Measurements from ENCODE around the gene CRYGN.

Gene CRYGN

GRCh38 chr7:151403764-151404163 is 36.2 kb downstream of the CRYGN start:
- H4K8ac ChIP-seq (ENCODE audit: low read depth, low read length): no peak overlapping the region
- no peaks in the 10 kb centered on the region for H3K79me2 ChIP-seq (ENCODE audit: control insufficient read depth, insufficient read depth, low read length)
- no peak overlapping the region for H3K4ac ChIP-seq (ENCODE audit: low read depth, low read length)
- H2AK5ac ChIP-seq (ENCODE audit: low read length): no peak overlapping the region
- no CpG with 5 or more reads among the region's 9 CpGs for WGBS (ENCODE audit: extremely low coverage, insufficient coverage, low lambda C conversion rate)
- H3K27ac ChIP-seq (ENCODE audit: low read depth, low read length): no peak overlapping the region
- no peak overlapping the region for H3K4me2 ChIP-seq (ENCODE audit: low read length)
- no peak overlapping the region for H3K56ac ChIP-seq (ENCODE audit: low read length)
- H3K9ac ChIP-seq (ENCODE audit: low read length): no peak overlapping the region
- H3K4me1 ChIP-seq (ENCODE audit: control insufficient read depth, low read depth, low read length): peaks cover 3% of the 10 kb centered on the region
- H3K36me3 ChIP-seq (ENCODE audit: control insufficient read depth, insufficient read depth, low read length): no peaks in the 10 kb centered on the region
- no peak for DNase-seq
- H2BK15ac ChIP-seq (replicated peaks; ENCODE audit: low read depth): no peak overlapping the region
- no peaks in the 10 kb centered on the region for H3K27me3 ChIP-seq (ENCODE audit: insufficient read depth, low read length, poor library complexity)
- no peak overlapping the region for H3K18ac ChIP-seq (ENCODE audit: low read length)
- H2BK120ac ChIP-seq (ENCODE audit: low read depth, low read length): no peak overlapping the region
- H2BK5ac ChIP-seq (ENCODE audit: low read length): no peak overlapping the region
- peaks cover 2% of the 10 kb centered on the region for H3K79me1 ChIP-seq (ENCODE audit: low read length)
- no peak overlapping the region for H4K5ac ChIP-seq (ENCODE audit: low read length)
- H3K23ac ChIP-seq (ENCODE audit: low read length): no peak overlapping the region
- no peak overlapping the region for H3K4me3 ChIP-seq (ENCODE audit: low read length)

- no peak overlapping the region for H3K4me3 ChIP-seq (ENCODE audit: low read length)
- H3K79me2 ChIP-seq (ENCODE audit: control insufficient read depth, insufficient read depth, low read length): no peaks in the 10 kb centered on the region
- no peak overlapping the region for H4K5ac ChIP-seq (ENCODE audit: low read length)
Observed at GRCh38 chr7:151402029-151402835, 37.7 kb downstream of the CRYGN start.

GRCh38 chr7:151400626-151401315 is 39.2 kb downstream of the CRYGN start:
- no peak overlapping the region for H2BK15ac ChIP-seq (replicated peaks; ENCODE audit: low read depth)
- peak; percentile 36 for DNase-seq
- H3K4ac ChIP-seq (ENCODE audit: low read depth, low read length): no peak overlapping the region
- H3K27me3 ChIP-seq (ENCODE audit: insufficient read depth, low read length, poor library complexity): no peaks in the 10 kb centered on the region
- WGBS (ENCODE audit: extremely low coverage, insufficient coverage, low lambda C conversion rate): no CpG with 5 or more reads among the region's 14 CpGs
- H3K9ac ChIP-seq (ENCODE audit: low read length): no peak overlapping the region
- no peak overlapping the region for H3K27ac ChIP-seq (ENCODE audit: low read depth, low read length)
- H2BK5ac ChIP-seq (ENCODE audit: low read length): no peak overlapping the region
- no peaks in the 10 kb centered on the region for H3K4me1 ChIP-seq (ENCODE audit: control insufficient read depth, low read depth, low read length)
- no peak overlapping the region for H3K4me2 ChIP-seq (ENCODE audit: low read length)
- H4K5ac ChIP-seq (ENCODE audit: low read length): no peak overlapping the region
- no peak overlapping the region for H2AK5ac ChIP-seq (ENCODE audit: low read length)
- peaks cover 2% of the 10 kb centered on the region for H3K36me3 ChIP-seq (ENCODE audit: control insufficient read depth, insufficient read depth, low read length)
- H3K4me3 ChIP-seq (ENCODE audit: low read length): no peak overlapping the region
- H3K18ac ChIP-seq (ENCODE audit: low read length): no peak overlapping the region
- no peak overlapping the region for H2BK120ac ChIP-seq (ENCODE audit: low read depth, low read length)
- no peak overlapping the region for H4K8ac ChIP-seq (ENCODE audit: low read depth, low read length)
- no peaks in the 10 kb centered on the region for H3K79me2 ChIP-seq (ENCODE audit: control insufficient read depth, insufficient read depth, low read length)
- H3K79me1 ChIP-seq (ENCODE audit: low read length): no peaks in the 10 kb centered on the region
- no peak overlapping the region for H3K56ac ChIP-seq (ENCODE audit: low read length)
- no peak overlapping the region for H3K23ac ChIP-seq (ENCODE audit: low read length)

More at GRCh38 chr7:151402029-151402835, 37.7 kb downstream of the CRYGN start:
- no peak overlapping the region for H4K8ac ChIP-seq (ENCODE audit: low read depth, low read length)
- H3K4me2 ChIP-seq (ENCODE audit: low read length): no peak overlapping the region
- H2AK5ac ChIP-seq (ENCODE audit: low read length): no peak overlapping the region
- no peaks in the 10 kb centered on the region for H3K79me1 ChIP-seq (ENCODE audit: low read length)
- H3K23ac ChIP-seq (ENCODE audit: low read length): no peak overlapping the region
- no peak overlapping the region for H3K9ac ChIP-seq (ENCODE audit: low read length)
- H2BK15ac ChIP-seq (replicated peaks; ENCODE audit: low read depth): no peak overlapping the region
- H3K56ac ChIP-seq (ENCODE audit: low read length): no peak overlapping the region
- no peak overlapping the region for H3K4ac ChIP-seq (ENCODE audit: low read depth, low read length)
- no peak overlapping the region for H2BK120ac ChIP-seq (ENCODE audit: low read depth, low read length)
- DNase-seq: no peak
- WGBS (ENCODE audit: extremely low coverage, insufficient coverage, low lambda C conversion rate): no CpG with 5 or more reads among the region's 16 CpGs
- H3K18ac ChIP-seq (ENCODE audit: low read length): no peak overlapping the region
- H2BK5ac ChIP-seq (ENCODE audit: low read length): no peak overlapping the region
- H3K27me3 ChIP-seq (ENCODE audit: insufficient read depth, low read length, poor library complexity): no peaks in the 10 kb centered on the region
- H3K36me3 ChIP-seq (ENCODE audit: control insufficient read depth, insufficient read depth, low read length): peaks cover 2% of the 10 kb centered on the region
- H3K4me1 ChIP-seq (ENCODE audit: control insufficient read depth, low read depth, low read length): no peaks in the 10 kb centered on the region
- H3K27ac ChIP-seq (ENCODE audit: low read depth, low read length): no peak overlapping the region

- Histone ChIP-seq H3K4me1 (ENCODE audit: control insufficient read depth, low read depth, low read length) (no peaks in the 10 kb centered on the region), H3K79me2 (ENCODE audit: control insufficient read depth, insufficient read depth, low read length) (no peaks in the 10 kb centered on the region), H3K56ac (ENCODE audit: low read length) (no peak overlapping the region), H3K79me1 (ENCODE audit: low read length) (no peaks in the 10 kb centered on the region), H2BK120ac (ENCODE audit: low read depth, low read length) (no peak overlapping the region), H3K9ac (ENCODE audit: low read length) (no peak overlapping the region), H2BK5ac (ENCODE audit: low read length) (no peak overlapping the region), H3K36me3 (ENCODE audit: control insufficient read depth, insufficient read depth, low read length) (peaks cover 2% of the 10 kb centered on the region), H3K27me3 (ENCODE audit: insufficient read depth, low read length, poor library complexity) (no peaks in the 10 kb centered on the region), H2AK5ac (ENCODE audit: low read length) (no peak overlapping the region), H3K23ac (ENCODE audit: low read length) (no peak overlapping the region), H3K4me3 (ENCODE audit: low read length) (no peak overlapping the region), H3K27ac (ENCODE audit: low read depth, low read length) (no peak overlapping the region), H3K4ac (ENCODE audit: low read depth, low read length) (no peak overlapping the region), H4K8ac (ENCODE audit: low read depth, low read length) (no peak overlapping the region), H2BK15ac (replicated peaks; ENCODE audit: low read depth) (no peak overlapping the region), H3K18ac (ENCODE audit: low read length) (no peak overlapping the region), H4K5ac (ENCODE audit: low read length) (no peak overlapping the region), H3K4me2 (ENCODE audit: low read length) (no peak overlapping the region)
- DNase-seq: no peak
- no CpG with 5 or more reads among the region's 14 CpGs for WGBS (ENCODE audit: extremely low coverage, insufficient coverage, low lambda C conversion rate)
Observed at GRCh38 chr7:151399906-151400305, 40.0 kb downstream of the CRYGN start.

- H2BK120ac ChIP-seq (ENCODE audit: low read depth, low read length): no peak overlapping the region
- H3K79me2 ChIP-seq (ENCODE audit: control insufficient read depth, insufficient read depth, low read length): no peaks in the 10 kb centered on the region
- H4K8ac ChIP-seq (ENCODE audit: low read depth, low read length): no peak overlapping the region
- no peak overlapping the region for H3K18ac ChIP-seq (ENCODE audit: low read length)
- H3K36me3 ChIP-seq (ENCODE audit: control insufficient read depth, insufficient read depth, low read length): peaks cover 2% of the 10 kb centered on the region
- H3K4ac ChIP-seq (ENCODE audit: low read depth, low read length): no peak overlapping the region
- no CpG with 5 or more reads among the region's 7 CpGs for WGBS (ENCODE audit: extremely low coverage, insufficient coverage, low lambda C conversion rate)
- H3K23ac ChIP-seq (ENCODE audit: low read length): no peak overlapping the region
- H3K56ac ChIP-seq (ENCODE audit: low read length): no peak overlapping the region
- no peaks in the 10 kb centered on the region for H3K79me1 ChIP-seq (ENCODE audit: low read length)
- no peaks in the 10 kb centered on the region for H3K4me1 ChIP-seq (ENCODE audit: control insufficient read depth, low read depth, low read length)
- no peaks in the 10 kb centered on the region for H3K27me3 ChIP-seq (ENCODE audit: insufficient read depth, low read length, poor library complexity)
- no peak overlapping the region for H2BK5ac ChIP-seq (ENCODE audit: low read length)
- H2AK5ac ChIP-seq (ENCODE audit: low read length): no peak overlapping the region
- H2BK15ac ChIP-seq (replicated peaks; ENCODE audit: low read depth): no peak overlapping the region
- no peak overlapping the region for H3K9ac ChIP-seq (ENCODE audit: low read length)
- H4K5ac ChIP-seq (ENCODE audit: low read length): no peak overlapping the region
- H3K4me3 ChIP-seq (ENCODE audit: low read length): no peak overlapping the region
- no peak for DNase-seq
- no peak overlapping the region for H3K27ac ChIP-seq (ENCODE audit: low read depth, low read length)
- H3K4me2 ChIP-seq (ENCODE audit: low read length): no peak overlapping the region
Observed at GRCh38 chr7:151399305-151399601, 40.7 kb downstream of the CRYGN start.
